HCT116 (cell line): ENCODE measurements around the gene SOX6. TPM values are rescaled to one million over a fixed set of nuclear protein-coding genes. Genes with fewer than 3 reads are reported as not detected.

Experiments
- ATAC-seq: fragments of 200-7000 bp; cut with Tn5 transposase; 2 replicates; pipeline ENCODE4 v1.9.1; 2020; ENCODE audit warnings: mild to moderate bottlenecking, moderate library complexity
- BruUV-seq: library from RNA; stranded (reverse); fragments of 400-500 nt; replicated peaks from 2 replicates; lab custom pipeline; 2021; lab: Mats Ljungman, UMichigan
- CTCF ChIA-PET: fragments of 300-600 bp; sonication (Branson Sonifier 250); formaldehyde crosslinking; loops from one replicate; lab custom pipeline; 2021; ENCODE audit warnings: antibody characterized with exemption; lab: Charles Lee
- POLR2A ChIA-PET: fragments of 300-600, 350-600 bp; sonication (Branson Sonifier 250); formaldehyde crosslinking; loops from one replicate; lab custom pipeline; 2021; ENCODE audit warnings: antibody characterized with exemption; lab: Charles Lee
- RAD21 ChIA-PET, 2 experiments: fragments of 300-600 bp; sonication (Branson Sonifier 250); formaldehyde crosslinking; loops; one replicate each; lab custom pipeline; 2023; ENCODE audit warnings: low total read pairs in 2 of 2; ENCODE audit not compliant: uncharacterized antibody in 2 of 2, unreplicated experiment in 2 of 2, low non-redundant PET in 1 of 2; lab: Charles Lee
- DNase-seq: peaks from one replicate; pipeline ENCODE4 v3.0.0-alpha.2; 2010; ENCODE audit warnings: low read depth, low spot score
- H2AFZ ChIP-seq: fragments of 200-600 bp; shearing (Covaris generic), sonication (generic); 2 replicates; pipeline ENCODE4 v1.6.1; 2017; ENCODE audit warnings: low read depth, mixed run types, mixed read lengths, antibody characterized with exemption, low read length; ENCODE audit not compliant: poor library complexity, severe bottlenecking
- H3K27ac ChIP-seq: 2 replicates; pipeline ENCODE4 v1.5.1; 2012; ENCODE audit warnings: low read depth, low read length
- H3K27me3 ChIP-seq: fragments of 200-600 bp; sonication (generic); 2 replicates; pipeline ENCODE4 v1.6.1; 2016; ENCODE audit warnings: mixed run types, low read length, mixed read lengths; ENCODE audit not compliant: insufficient read depth
- H3K36me3 ChIP-seq, 2 experiments: fragments of 200-500 bp in 1 of 2; fragments of 200-600 bp in 1 of 2; sonication (Bioruptor generic) in 1 of 2; sonication (generic) in 1 of 2; 2 replicates each; pipeline versions ENCODE4 v1.5.1 to v1.6.1; 2014 to 2016; ENCODE audit warnings: low read length in 2 of 2, inconsistent platforms in 1 of 2, mixed read lengths in 1 of 2, mixed run types in 1 of 2; ENCODE audit not compliant: insufficient read depth in 2 of 2, control insufficient read depth in 1 of 2
- H3K4me1 ChIP-seq, 2 experiments: fragments of 200-600 bp in 1 of 2; sonication (generic) in 1 of 2; 2 replicates each; pipeline versions ENCODE4 v1.5.1 to v1.6.1; 2012 to 2017; ENCODE audit warnings: low read length in 2 of 2, inconsistent platforms in 1 of 2, mild to moderate bottlenecking in 1 of 2, mixed read lengths in 1 of 2, mixed run types in 1 of 2, moderate library complexity in 1 of 2; ENCODE audit not compliant: insufficient read depth in 2 of 2, control insufficient read depth in 1 of 2
- H3K4me2 ChIP-seq: fragments of 200-600 bp; sonication (generic); 2 replicates; pipeline ENCODE4 v1.6.1; 2017; ENCODE audit warnings: mixed run types, low read length, mixed read lengths
- H3K4me3 ChIP-seq, 2 experiments: fragments of 200-600 bp in 1 of 2; sonication (generic) in 1 of 2; replicated peaks in 1 of 2; 2 replicates each; pipeline ENCODE4 v1.5.1; 2011 to 2016; ENCODE audit warnings: low read length in 2 of 2, control low read depth in 1 of 2, low read depth in 1 of 2, mild to moderate bottlenecking in 1 of 2, mixed read lengths in 1 of 2, mixed run types in 1 of 2
- H3K79me2 ChIP-seq: fragments of 200-600 bp; sonication (generic); 2 replicates; pipeline ENCODE4 v1.6.1; 2017; ENCODE audit warnings: mild to moderate bottlenecking, mixed run types, low read length, moderate library complexity, mixed read lengths; ENCODE audit not compliant: insufficient read depth
- H3K9ac ChIP-seq: fragments of 200-600 bp; sonication (generic); 2 replicates; pipeline ENCODE4 v1.6.1; 2016; ENCODE audit warnings: low read length, mixed read lengths
- H3K9me2 ChIP-seq: fragments of 200-600 bp; sonication (generic), shearing (Covaris generic); 2 replicates; pipeline ENCODE4 v1.6.1; 2017; ENCODE audit warnings: mixed run types, mild to moderate bottlenecking, moderate library complexity; ENCODE audit not compliant: insufficient read depth
- H3K9me3 ChIP-seq, 2 experiments: fragments of 200-500 bp in 1 of 2; fragments of 200-600 bp in 1 of 2; sonication (Bioruptor generic) in 1 of 2; sonication (generic) in 1 of 2; 2 replicates each; pipeline ENCODE4 v1.6.1; 2014 to 2017; ENCODE audit warnings: low read length in 2 of 2, mixed read lengths in 2 of 2, inconsistent platforms in 1 of 2, low read depth in 1 of 2, mild to moderate bottlenecking in 1 of 2, mixed run types in 1 of 2, moderate library complexity in 1 of 2; ENCODE audit not compliant: control insufficient read depth in 1 of 2, insufficient read depth in 1 of 2
- H4K20me1 ChIP-seq: fragments of 200-600 bp; sonication (generic), shearing (Covaris generic); 2 replicates; pipeline ENCODE4 v1.6.1; 2017; ENCODE audit warnings: mixed run types, mild to moderate bottlenecking, moderate library complexity; ENCODE audit not compliant: insufficient read depth
- ATF3 ChIP-seq: IDR thresholded peaks from 2 replicates; pipeline ENCODE4 v1.6.1; 2012
- CEBPB ChIP-seq: IDR thresholded peaks from 2 replicates; pipeline ENCODE4 v1.6.1; 2012; ENCODE audit warnings: low read depth
- EZH2phosphoT487 ChIP-seq: fragments of 200-600 bp; IDR thresholded peaks from 2 replicates; pipeline ENCODE4 v1.6.1; 2018; ENCODE audit warnings: antibody characterized with exemption, borderline replicate concordance
- SP1 ChIP-seq: IDR thresholded peaks from 2 replicates; pipeline ENCODE4 v1.6.1; 2012; ENCODE audit warnings: low read depth
- ZNF274 ChIP-seq: fragments of 200-500 bp; sonication (Bioruptor generic); IDR thresholded peaks from 2 replicates; pipeline ENCODE4 v1.6.1; 2014; ENCODE audit warnings: mild to moderate bottlenecking, low read depth, low read length, inconsistent platforms
- intact Hi-C: fragments of 100-400 bp; cut with micrococcal nuclease; formaldehyde crosslinking; loops from 2 replicates; pipeline ENCODE4 v1.10.0; 2022
- total RNA-seq: library from RNA; stranded (reverse); gene quantifications from one replicate; pipeline ENCODE4 v1.2.1, GENCODE V29; 2021; ENCODE audit not compliant: unreplicated experiment

SOX6 gene
- total RNA-seq, 1 experiment from 2014 or later = 0.81 TPM

- ATAC-seq (peak; percentile 42), DNase-seq (peak; percentile 10)
- Histone ChIP-seq H3K27me3 (peaks cover 11% of the 10 kb centered on the region; the same call in 1 of the 2 replicates), H3K9me2 (no peaks in the 10 kb centered on the region), H3K36me3 (no peaks in the 10 kb centered on the region), H3K4me1 (no peaks in the 10 kb centered on the region), H3K4me3 (no peak overlapping the region), H2AFZ (no peak overlapping the region), H3K4me2 (no peak overlapping the region), H3K27ac (no peak overlapping the region), H4K20me1 (no peaks in the 10 kb centered on the region), H3K9me3 (no peaks in the 10 kb centered on the region), H3K79me2 (no peaks in the 10 kb centered on the region), H3K9ac (no peak overlapping the region)
- POLR2A ChIA-PET = no interaction called here
- intact Hi-C loops = no loop called here
- CTCF ChIA-PET = interaction anchor here (2.0 kb wide), 1 partner anchor 13 kb away, joined by 7 read pairs; no protein-coding TSS in a partner anchor
- TF ChIP-seq EZH2phosphoT487 (no peak), CEBPB (peak; percentile 60), SP1 (no peak), ATF3 (no peak)
- RAD21 ChIA-PET = no interaction called here
- no TSS peak for BruUV-seq
Measured at GRCh38 chr11:16001899-16002426, 354.4 kb downstream of the SOX6 start.

- Histone ChIP-seq H3K27ac (no peak overlapping the region), H3K36me3 (no peaks in the 10 kb centered on the region), H4K20me1 (no peaks in the 10 kb centered on the region), H3K9me2 (no peaks in the 10 kb centered on the region), H3K4me3 (no peak overlapping the region), H2AFZ (no peak overlapping the region), H3K4me1 (no peaks in the 10 kb centered on the region), H3K79me2 (no peaks in the 10 kb centered on the region), H3K9ac (no peak overlapping the region), H3K4me2 (no peak overlapping the region), H3K9me3 (no peaks in the 10 kb centered on the region), H3K27me3 (peaks cover 4% of the 10 kb centered on the region; the same call in 1 of the 2 replicates)
- no peak for TF ChIP-seq ZNF274
- RAD21 ChIA-PET = no interaction called here
- intact Hi-C loops = no loop called here
- CTCF ChIA-PET = interaction anchor here (2.0 kb wide), 1 partner anchor 12 kb away, joined by 7 read pairs; no protein-coding TSS in a partner anchor
- POLR2A ChIA-PET = no interaction called here
- ATAC-seq (no peak), DNase-seq (no peak)
- BruUV-seq = no TSS peak
Measured at GRCh38 chr11:16001044-16001568, 355.2 kb downstream of the SOX6 start.
